Central memory CD8-positive, alpha-beta T cell (primary cell): Measurements from ENCODE around the gene CDK6.
"Not testable (repeated sequence)": the region's sequence is repeated elsewhere in the genome, so short reads cannot be mapped to it uniquely, and the experiment has no call there.

Experiments used
- ATAC-seq: fragments of 150-1000 bp; cut with Tn5 transposase; replicated peaks from 2 replicates; pipeline ENCODE4 v1.10.0; 2022; ENCODE audit warnings: mild to moderate bottlenecking, moderate FRiP score, moderate number of reproducible peaks; ENCODE audit not compliant: poor library complexity, severe bottlenecking; ENCODE audit errors: extremely low read depth
- DNase-seq, 2 donors: peaks; one replicate each; pipeline ENCODE4 v3.0.0; 2021; ENCODE audit warnings: low spot score in 2 of 2
- H3K27ac Mint-ChIP-seq: one replicate; pipeline ENCODE4 v1.8.0; 2022; ENCODE audit warnings: low read depth, mild to moderate bottlenecking, moderate library complexity, mixed read lengths
- H3K27me3 Mint-ChIP-seq: one replicate; pipeline ENCODE4 v1.8.0; 2022; ENCODE audit warnings: mixed read lengths
- H3K36me3 Mint-ChIP-seq: one replicate; pipeline ENCODE4 v1.8.0; 2022; ENCODE audit warnings: mild to moderate bottlenecking, moderate library complexity, mixed read lengths; ENCODE audit not compliant: insufficient read depth
- H3K4me1 Mint-ChIP-seq: one replicate; pipeline ENCODE4 v1.8.0; 2022; ENCODE audit warnings: mixed read lengths
- H3K4me3 Mint-ChIP-seq: one replicate; pipeline ENCODE4 v1.8.0; 2022; ENCODE audit warnings: mild to moderate bottlenecking, moderate library complexity, mixed read lengths
- H3K9me3 Mint-ChIP-seq: one replicate; pipeline ENCODE4 v1.8.0; 2022; ENCODE audit warnings: mixed read lengths

Gene CDK6

GRCh38 chr7:92836489-92836999 lies at the start of gene CDK6:
CDK6 (minus strand) TSS chr7:92836573; CDS start chr7:92833323, 3,250 bp downstream.
- ATAC-seq (peak; percentile 37), DNase-seq (peak; percentile 42 to 46)
- Mint-ChIP-seq H3K4me1 (peaks cover 32% of the 10 kb centered on the region), H3K9me3 (no peaks in the 10 kb centered on the region), H3K27ac (peak within 1 kb of the TSS; percentile 92), H3K27me3 (no peaks in the 10 kb centered on the region), H3K4me3 (peak within 1 kb of the TSS; percentile 89), H3K36me3 (peaks cover 22% of the 10 kb centered on the region)

- peaks cover 29% of the 10 kb centered on the region for H3K9me3 Mint-ChIP-seq
- H3K4me3 Mint-ChIP-seq, DNase-seq, H3K27me3 Mint-ChIP-seq, ATAC-seq, H3K36me3 Mint-ChIP-seq, H3K27ac Mint-ChIP-seq, H3K4me1 Mint-ChIP-seq: not testable (repeated sequence)
Measured at GRCh38 chr7:92886039-92886438, 49.7 kb upstream of the CDK6 start.

- Mint-ChIP-seq H3K27me3 (no peaks in the 10 kb centered on the region), H3K27ac (no peak overlapping the region), H3K36me3 (no peaks in the 10 kb centered on the region), H3K4me1 (peaks cover 14% of the 10 kb centered on the region), H3K4me3 (no peak overlapping the region), H3K9me3 (peaks cover 29% of the 10 kb centered on the region)
- ATAC-seq, result no peak
- DNase-seq, result no peak
Measured at GRCh38 chr7:92884218-92884617, 47.8 kb upstream of the CDK6 start.

GRCh38 chr7:92882760-92883159 lies 46.4 kb upstream of the CDK6 start:
- no peak overlapping the region for H3K4me3 Mint-ChIP-seq
- no peak overlapping the region for H3K27ac Mint-ChIP-seq
- DNase-seq (no peak), ATAC-seq (no peak)
- peaks cover 14% of the 10 kb centered on the region for H3K4me1 Mint-ChIP-seq
- no peaks in the 10 kb centered on the region for H3K27me3 Mint-ChIP-seq
- peaks cover 22% of the 10 kb centered on the region for H3K9me3 Mint-ChIP-seq
- H3K36me3 Mint-ChIP-seq, result peaks cover 2% of the 10 kb centered on the region

GRCh38 chr7:92881091-92881485 lies 44.7 kb upstream of the CDK6 start:
- no peak overlapping the region for H3K4me3 Mint-ChIP-seq
- H3K4me1 Mint-ChIP-seq, result peaks cover 14% of the 10 kb centered on the region
- peak overlapping the region; percentile 36 for H3K27ac Mint-ChIP-seq
- DNase-seq, result no peak
- H3K9me3 Mint-ChIP-seq, result peaks cover 18% of the 10 kb centered on the region
- H3K27me3 Mint-ChIP-seq, result no peaks in the 10 kb centered on the region
- peaks cover 2% of the 10 kb centered on the region for H3K36me3 Mint-ChIP-seq
- no peak for ATAC-seq

- DNase-seq (no peak), ATAC-seq (no peak)
- no peak overlapping the region for H3K4me3 Mint-ChIP-seq
- H3K27ac Mint-ChIP-seq, result no peak overlapping the region
- peaks cover 2% of the 10 kb centered on the region for H3K36me3 Mint-ChIP-seq
- peaks cover 14% of the 10 kb centered on the region for H3K4me1 Mint-ChIP-seq
- peaks cover 18% of the 10 kb centered on the region for H3K9me3 Mint-ChIP-seq
- no peaks in the 10 kb centered on the region for H3K27me3 Mint-ChIP-seq
Measured at GRCh38 chr7:92880212-92881090, 44.1 kb upstream of the CDK6 start.

- Mint-ChIP-seq H3K4me1 (peaks cover 14% of the 10 kb centered on the region), H3K27me3 (no peaks in the 10 kb centered on the region), H3K36me3 (peaks cover 2% of the 10 kb centered on the region), H3K27ac (no peak overlapping the region), H3K9me3 (peaks cover 7% of the 10 kb centered on the region), H3K4me3 (no peak overlapping the region)
- DNase-seq (no peak), ATAC-seq (no peak)
Measured at GRCh38 chr7:92877367-92877766, 41.0 kb upstream of the CDK6 start.

GRCh38 chr7:92876836-92877235 lies 40.5 kb upstream of the CDK6 start:
- H3K9me3 Mint-ChIP-seq, result peaks cover 5% of the 10 kb centered on the region
- no peaks in the 10 kb centered on the region for H3K27me3 Mint-ChIP-seq
- no peak for DNase-seq
- H3K4me3 Mint-ChIP-seq, result no peak overlapping the region
- no peak overlapping the region for H3K27ac Mint-ChIP-seq
- no peak for ATAC-seq
- peaks cover 2% of the 10 kb centered on the region for H3K36me3 Mint-ChIP-seq
- peaks cover 14% of the 10 kb centered on the region for H3K4me1 Mint-ChIP-seq

- no peak overlapping the region for H3K4me3 Mint-ChIP-seq
- no peaks in the 10 kb centered on the region for H3K27me3 Mint-ChIP-seq
- H3K36me3 Mint-ChIP-seq, result peaks cover 2% of the 10 kb centered on the region
- H3K4me1 Mint-ChIP-seq, result peaks cover 5% of the 10 kb centered on the region
- H3K9me3 Mint-ChIP-seq, result no peaks in the 10 kb centered on the region
- ATAC-seq (no peak), DNase-seq (no peak)
- H3K27ac Mint-ChIP-seq, result no peak overlapping the region
Measured at GRCh38 chr7:92875719-92876118, 39.3 kb upstream of the CDK6 start.

- H3K27me3 Mint-ChIP-seq, result no peaks in the 10 kb centered on the region
- H3K4me1 Mint-ChIP-seq, result peaks cover 5% of the 10 kb centered on the region
- no peaks in the 10 kb centered on the region for H3K9me3 Mint-ChIP-seq
- ATAC-seq, result no peak
- peaks cover 2% of the 10 kb centered on the region for H3K36me3 Mint-ChIP-seq
- no peak for DNase-seq
- H3K4me3 Mint-ChIP-seq, result no peak overlapping the region
- H3K27ac Mint-ChIP-seq, result no peak overlapping the region
Measured at GRCh38 chr7:92875173-92875572, 38.8 kb upstream of the CDK6 start.

GRCh38 chr7:92874567-92874966 lies 38.2 kb upstream of the CDK6 start:
- no peaks in the 10 kb centered on the region for H3K4me1 Mint-ChIP-seq
- peaks cover 3% of the 10 kb centered on the region for H3K9me3 Mint-ChIP-seq
- H3K4me3 Mint-ChIP-seq, result no peak overlapping the region
- DNase-seq (no peak), ATAC-seq (no peak)
- H3K27ac Mint-ChIP-seq, result no peak overlapping the region
- H3K27me3 Mint-ChIP-seq, result no peaks in the 10 kb centered on the region
- peaks cover 2% of the 10 kb centered on the region for H3K36me3 Mint-ChIP-seq

GRCh38 chr7:92873776-92874175 lies 37.4 kb upstream of the CDK6 start:
- H3K36me3 Mint-ChIP-seq, result peaks cover 2% of the 10 kb centered on the region
- no peak overlapping the region for H3K4me3 Mint-ChIP-seq
- no peak for DNase-seq
- H3K4me1 Mint-ChIP-seq, result no peaks in the 10 kb centered on the region
- peaks cover 6% of the 10 kb centered on the region for H3K9me3 Mint-ChIP-seq
- ATAC-seq, result no peak
- no peak overlapping the region for H3K27ac Mint-ChIP-seq
- H3K27me3 Mint-ChIP-seq, result no peaks in the 10 kb centered on the region

GRCh38 chr7:92872701-92873100 lies 36.3 kb upstream of the CDK6 start:
- Mint-ChIP-seq H3K9me3 (peaks cover 6% of the 10 kb centered on the region), H3K4me3 (no peak overlapping the region), H3K27ac (no peak overlapping the region), H3K36me3 (no peaks in the 10 kb centered on the region), H3K27me3 (no peaks in the 10 kb centered on the region), H3K4me1 (no peaks in the 10 kb centered on the region)
- DNase-seq (no peak), ATAC-seq (no peak)
